PC-9 (cell line): ENCODE measurements around the gene CBFA2T3.

Source experiments
- EZH2 ChIP-seq: fragments of 200-600 bp; sonication (generic); IDR thresholded peaks from 2 replicates; pipeline ENCODE4 v1.8.0; 2017; ENCODE audit warnings: antibody characterized with exemption, low read depth
- TF ChIP-seq, protein P1 (sequence below): fragments of 200-600 bp; sonication (generic); conservative IDR thresholded peaks from 2 replicates; pipeline ENCODE4 v1.6.1; 2017; ENCODE audit warnings: mixed run types, antibody characterized with exemption, mild to moderate bottlenecking, moderate library complexity

DNA sequence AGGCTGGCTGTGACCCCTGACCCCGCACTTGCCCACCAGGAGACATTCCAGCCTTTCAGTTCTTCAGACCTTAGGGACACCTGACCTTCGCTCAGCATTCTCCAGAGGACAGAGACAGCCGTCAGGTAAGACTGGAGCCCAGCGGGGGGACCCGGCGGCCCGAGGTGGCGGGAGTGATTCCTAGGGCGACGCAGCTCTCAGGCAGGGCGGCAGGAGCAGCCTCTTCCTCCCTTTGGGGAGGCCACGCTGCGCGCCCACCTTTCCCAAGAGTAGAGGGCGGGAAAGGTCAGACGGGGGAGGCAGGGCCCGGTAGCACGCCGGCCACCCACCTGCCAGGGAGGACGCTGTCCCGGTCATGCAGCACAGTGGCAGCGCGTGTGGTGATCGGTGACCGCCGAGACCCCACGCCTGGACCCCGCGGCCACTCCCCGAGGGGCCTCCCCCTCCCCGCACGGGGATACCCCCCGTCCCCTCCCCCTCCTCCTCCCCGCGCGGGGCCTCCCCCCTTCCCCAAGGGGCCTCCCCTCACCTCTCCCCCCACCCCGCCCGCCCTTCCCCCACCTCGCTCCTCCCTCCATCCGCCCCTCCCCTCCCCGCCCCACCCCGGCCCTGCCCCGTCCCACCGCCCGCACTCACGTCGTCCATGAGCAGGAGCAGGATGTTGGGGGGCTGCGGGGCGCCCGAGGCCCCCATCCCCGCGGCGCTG lies 120.7 kb downstream of the CBFA2T3 start:
- TF ChIP-seq, protein P1, sequence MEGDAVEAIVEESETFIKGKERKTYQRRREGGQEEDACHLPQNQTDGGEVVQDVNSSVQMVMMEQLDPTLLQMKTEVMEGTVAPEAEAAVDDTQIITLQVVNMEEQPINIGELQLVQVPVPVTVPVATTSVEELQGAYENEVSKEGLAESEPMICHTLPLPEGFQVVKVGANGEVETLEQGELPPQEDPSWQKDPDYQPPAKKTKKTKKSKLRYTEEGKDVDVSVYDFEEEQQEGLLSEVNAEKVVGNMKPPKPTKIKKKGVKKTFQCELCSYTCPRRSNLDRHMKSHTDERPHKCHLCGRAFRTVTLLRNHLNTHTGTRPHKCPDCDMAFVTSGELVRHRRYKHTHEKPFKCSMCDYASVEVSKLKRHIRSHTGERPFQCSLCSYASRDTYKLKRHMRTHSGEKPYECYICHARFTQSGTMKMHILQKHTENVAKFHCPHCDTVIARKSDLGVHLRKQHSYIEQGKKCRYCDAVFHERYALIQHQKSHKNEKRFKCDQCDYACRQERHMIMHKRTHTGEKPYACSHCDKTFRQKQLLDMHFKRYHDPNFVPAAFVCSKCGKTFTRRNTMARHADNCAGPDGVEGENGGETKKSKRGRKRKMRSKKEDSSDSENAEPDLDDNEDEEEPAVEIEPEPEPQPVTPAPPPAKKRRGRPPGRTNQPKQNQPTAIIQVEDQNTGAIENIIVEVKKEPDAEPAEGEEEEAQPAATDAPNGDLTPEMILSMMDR = no peak
- TF ChIP-seq EZH2 = no peak
